IPS-18c (cell line): ENCODE results near the gene MCTP2.

Experiments used
- H3K4me3 ChIP-seq: 2 replicates; pipeline ENCODE4 v1.7.0; 2013; ENCODE audit warnings: low read depth, mild to moderate bottlenecking, low read length, moderate library complexity; ENCODE audit not compliant: insufficient read depth
- H3K9me3 ChIP-seq: one replicate; pipeline ENCODE4 v1.6.1; 2013; ENCODE audit warnings: mild to moderate bottlenecking, low read length, moderate library complexity; ENCODE audit not compliant: control insufficient read depth, insufficient read depth

The MCTP2 gene

DNA sequence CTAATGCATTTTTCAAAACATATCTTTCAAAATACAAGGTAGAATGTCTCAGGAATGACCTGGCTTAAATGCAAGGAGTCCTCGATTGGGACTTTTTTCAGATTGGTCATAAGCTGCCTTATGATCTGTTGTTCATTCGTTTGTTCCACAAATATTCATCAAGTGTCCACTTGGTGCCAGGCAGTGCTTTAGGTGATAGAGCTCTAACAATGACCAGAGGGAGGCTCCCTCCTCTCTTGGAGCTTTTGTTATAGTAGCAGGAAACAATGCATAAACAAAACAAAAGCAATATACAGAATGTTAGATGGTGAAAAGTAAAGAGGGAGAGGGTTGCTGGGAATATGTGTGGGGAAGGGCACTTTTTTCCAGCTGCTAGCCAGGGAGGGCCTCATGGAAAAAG is 156.1 kb downstream of the MCTP2 start:
- Histone ChIP-seq H3K4me3 (no peak overlapping the region), H3K9me3 (no peaks in the 10 kb centered on the region)

DNA sequence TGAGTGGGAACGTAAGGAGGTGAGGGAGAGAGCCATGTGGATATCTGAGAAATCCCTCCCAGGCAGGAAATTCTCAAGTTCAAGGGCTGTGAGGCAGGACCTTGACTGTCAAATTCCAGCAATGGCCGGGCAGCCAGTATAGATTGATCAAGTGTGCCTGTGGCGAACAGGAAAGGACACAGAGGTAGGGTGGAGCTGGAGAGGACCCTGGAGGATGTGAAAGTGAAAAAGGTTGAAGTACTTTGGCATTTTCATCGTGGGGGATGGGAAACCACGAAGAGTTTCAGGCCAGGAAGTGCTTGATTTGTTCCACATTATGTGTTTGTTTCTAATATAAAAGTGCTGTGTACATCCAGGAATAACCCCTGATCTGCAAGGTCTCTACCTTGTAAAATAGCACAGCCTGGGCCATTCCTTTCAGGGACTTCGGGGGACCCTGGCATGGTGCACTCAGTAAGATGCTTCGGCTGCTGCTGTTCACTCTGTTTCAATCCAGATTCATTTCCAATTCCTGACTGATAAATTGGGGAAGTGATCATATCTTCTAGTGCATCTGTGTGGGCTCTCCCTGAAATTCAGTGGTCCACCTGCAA is 156.6 kb downstream of the MCTP2 start:
- no peaks in the 10 kb centered on the region for H3K9me3 ChIP-seq

DNA sequence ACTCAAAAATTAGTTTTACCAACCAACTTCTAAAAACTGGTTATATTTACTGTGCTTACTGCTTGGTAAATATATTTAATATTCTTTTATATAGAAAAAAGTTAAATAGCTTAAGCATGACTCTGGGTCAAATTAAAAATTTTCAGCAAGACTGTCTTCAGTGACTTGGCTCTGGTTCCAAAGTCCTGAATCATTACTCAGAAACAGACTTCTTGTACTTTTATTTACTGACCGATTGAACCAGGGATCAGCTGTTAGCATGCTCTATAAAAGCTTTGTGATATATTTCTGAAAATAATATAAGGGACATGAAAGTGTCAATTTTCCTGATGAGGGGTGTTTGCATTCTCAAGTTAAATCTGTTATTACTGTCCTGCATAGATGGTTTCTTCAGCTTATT is 164.3 kb downstream of the MCTP2 start:
- no peak overlapping the region for H3K4me3 ChIP-seq
- H3K9me3 ChIP-seq = no peaks in the 10 kb centered on the region

More for the DNA sequence above, 156.6 kb downstream of the MCTP2 start:
- H3K4me3 ChIP-seq = no peak overlapping the region

DNA sequence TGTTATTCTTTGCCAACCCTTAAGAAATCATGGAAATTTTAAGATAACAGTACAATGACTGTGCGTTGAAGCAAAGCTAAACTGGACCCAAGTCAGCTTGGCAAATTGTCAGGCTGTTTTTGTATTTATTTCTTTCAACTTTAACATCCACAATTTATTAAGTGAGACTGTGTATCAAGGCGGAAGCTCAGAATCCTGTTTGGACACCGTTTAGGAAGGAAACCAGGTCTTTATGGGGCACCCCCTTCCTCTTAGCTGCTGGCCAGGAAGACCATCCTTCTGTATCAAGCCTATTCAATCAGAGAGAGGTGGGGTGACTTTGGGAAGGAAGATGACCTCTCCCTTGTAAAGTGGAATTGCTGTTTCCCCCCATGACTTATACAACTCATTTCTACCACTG is 166.0 kb downstream of the MCTP2 start:
- no peaks in the 10 kb centered on the region for H3K9me3 ChIP-seq
- H3K4me3 ChIP-seq = no peak overlapping the region

DNA sequence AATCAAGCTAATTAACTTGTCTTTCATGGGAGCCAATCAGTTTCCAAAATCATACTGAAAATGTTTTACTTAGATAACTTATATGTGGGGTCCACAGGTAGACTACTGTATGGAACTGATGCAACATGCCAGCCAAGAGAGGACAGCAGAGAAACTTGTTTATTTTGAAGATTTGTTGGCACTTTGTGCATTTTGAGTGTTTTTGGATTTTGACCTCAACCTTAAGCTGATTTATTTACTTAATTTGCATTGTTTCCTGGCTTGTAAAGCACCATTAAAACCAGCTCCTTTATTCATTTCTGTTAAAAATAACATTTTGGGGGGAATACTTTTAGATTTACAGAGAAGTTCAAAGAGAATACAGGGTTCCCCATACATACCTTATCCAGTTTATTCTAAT is 166.6 kb downstream of the MCTP2 start:
- Histone ChIP-seq H3K9me3 (no peaks in the 10 kb centered on the region), H3K4me3 (no peak overlapping the region)

DNA sequence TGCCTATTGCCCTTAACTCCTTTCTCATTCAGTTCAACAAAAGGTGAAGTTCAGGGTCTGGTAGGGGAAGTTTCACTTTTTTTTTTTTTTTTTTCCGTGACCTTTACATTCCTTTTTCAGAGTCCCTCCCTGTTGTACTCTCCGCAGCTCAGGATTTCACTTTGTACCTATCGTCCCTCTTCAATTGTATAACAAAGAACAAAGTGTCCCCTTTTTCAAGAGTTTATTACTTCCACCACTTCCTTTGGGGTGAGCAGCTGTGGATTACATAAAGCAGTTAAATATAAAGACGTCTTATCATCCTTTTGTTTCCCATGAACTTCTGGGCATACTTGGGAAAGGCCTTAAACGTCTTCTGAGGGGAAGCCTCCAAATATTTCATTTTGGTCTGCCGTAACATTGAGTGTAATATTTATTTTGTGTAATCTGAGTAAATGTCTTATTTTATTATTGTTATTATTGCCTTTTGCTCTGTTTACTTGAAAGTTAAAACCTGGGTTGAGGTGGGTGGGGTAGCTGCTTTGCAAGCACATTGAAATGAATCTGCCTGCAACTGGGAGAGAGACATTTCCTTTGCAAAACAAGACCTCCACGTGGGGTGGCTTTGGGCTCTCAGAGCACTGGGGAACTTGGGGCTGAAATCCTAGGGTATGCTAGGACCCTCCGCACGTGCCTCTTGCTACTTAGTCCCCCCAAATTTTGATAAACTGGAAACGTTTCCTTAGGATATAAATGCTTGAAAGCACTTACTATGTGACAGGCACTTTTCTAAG is 169.4 kb downstream of the MCTP2 start:
- no peak overlapping the region for H3K4me3 ChIP-seq
- H3K9me3 ChIP-seq = no peaks in the 10 kb centered on the region

DNA sequence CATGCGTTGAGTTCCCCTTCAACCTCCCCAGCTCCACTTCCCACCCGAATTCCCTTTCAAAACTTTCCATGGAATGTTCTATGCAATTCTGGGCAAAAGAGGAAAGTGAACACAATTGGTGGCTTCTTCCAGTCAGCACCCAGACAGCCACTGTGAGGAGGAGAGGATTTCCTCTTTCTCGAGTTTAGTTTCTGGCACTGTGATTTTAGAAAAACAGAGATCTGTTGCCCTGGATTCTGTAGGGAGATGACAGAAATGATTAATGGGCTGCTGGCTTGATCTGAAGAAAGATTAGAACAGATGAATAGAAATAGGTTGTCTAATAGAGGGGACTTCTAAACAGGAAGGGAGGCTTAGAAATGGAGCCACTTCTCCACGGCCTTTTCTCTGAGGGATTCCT is 172.0 kb downstream of the MCTP2 start:
- Histone ChIP-seq H3K4me3 (no peak overlapping the region), H3K9me3 (no peaks in the 10 kb centered on the region)

DNA sequence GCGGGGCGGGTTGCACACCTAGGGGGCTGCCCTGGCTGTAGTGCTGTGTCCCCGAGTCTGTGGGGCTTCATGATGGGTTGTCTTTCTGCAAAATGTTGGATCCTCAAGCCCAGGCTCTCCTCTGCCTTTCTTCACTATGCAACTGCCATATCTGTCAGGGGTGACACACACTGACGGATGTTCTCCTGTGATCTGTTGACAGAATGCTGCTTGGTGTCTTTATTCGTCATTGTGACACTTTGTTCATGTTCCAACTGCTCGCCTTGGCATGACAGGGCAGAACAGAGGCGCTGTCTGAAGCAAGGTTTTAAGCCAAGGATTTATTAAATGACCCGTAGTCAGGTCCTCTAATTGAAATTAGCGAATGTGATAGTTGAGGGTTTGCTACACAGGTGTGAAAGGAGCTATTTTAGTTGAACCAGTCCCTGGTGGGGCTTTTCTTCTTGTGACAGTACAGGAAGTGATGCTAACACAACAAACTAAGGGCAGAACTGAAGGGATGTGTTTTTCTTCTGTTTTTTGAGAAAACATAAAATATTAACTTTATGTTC is 173.4 kb downstream of the MCTP2 start:
- no peaks in the 10 kb centered on the region for H3K9me3 ChIP-seq
- H3K4me3 ChIP-seq = no peak overlapping the region

DNA sequence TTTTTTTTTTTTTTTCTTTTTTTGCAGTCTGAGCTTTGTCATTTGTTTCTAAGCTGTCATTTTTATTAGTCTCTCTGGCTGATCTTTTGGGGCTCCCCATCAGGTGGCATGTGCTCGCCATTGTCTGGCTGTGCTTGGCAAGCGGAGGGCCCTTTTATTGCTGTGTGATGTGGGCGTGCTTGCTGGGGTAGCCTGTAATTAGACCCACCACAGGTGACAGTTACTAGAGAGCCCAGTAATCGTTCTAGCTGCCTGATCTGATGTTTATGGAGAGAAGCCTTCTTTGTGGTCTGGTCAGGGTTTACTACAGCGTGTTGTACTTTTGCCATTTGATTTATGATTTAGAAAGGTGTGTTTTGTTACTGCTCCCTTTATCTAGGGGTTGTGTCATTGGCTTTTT is 179.9 kb downstream of the MCTP2 start:
- Histone ChIP-seq H3K9me3 (no peaks in the 10 kb centered on the region), H3K4me3 (no peak overlapping the region)

DNA sequence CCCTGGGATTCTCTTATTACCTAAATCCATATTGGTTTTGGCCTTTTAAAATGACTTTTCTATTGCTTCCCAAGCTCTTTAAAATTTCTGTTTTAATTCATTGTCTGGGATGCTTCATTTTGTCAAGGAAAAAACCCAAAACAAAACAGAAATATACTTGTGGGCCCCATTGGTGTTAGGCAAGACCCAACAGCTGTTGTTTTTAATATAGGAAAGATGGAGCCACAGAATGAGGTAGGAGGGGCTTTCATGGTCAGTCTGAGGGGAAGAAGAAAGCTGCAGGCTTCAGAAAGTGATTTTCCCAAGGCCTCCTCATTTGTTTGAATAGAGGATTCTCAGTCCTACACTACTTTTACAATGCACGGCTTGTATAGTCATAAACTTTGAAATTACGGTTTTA is 180.5 kb downstream of the MCTP2 start:
- Histone ChIP-seq H3K9me3 (no peaks in the 10 kb centered on the region), H3K4me3 (no peak overlapping the region)

DNA sequence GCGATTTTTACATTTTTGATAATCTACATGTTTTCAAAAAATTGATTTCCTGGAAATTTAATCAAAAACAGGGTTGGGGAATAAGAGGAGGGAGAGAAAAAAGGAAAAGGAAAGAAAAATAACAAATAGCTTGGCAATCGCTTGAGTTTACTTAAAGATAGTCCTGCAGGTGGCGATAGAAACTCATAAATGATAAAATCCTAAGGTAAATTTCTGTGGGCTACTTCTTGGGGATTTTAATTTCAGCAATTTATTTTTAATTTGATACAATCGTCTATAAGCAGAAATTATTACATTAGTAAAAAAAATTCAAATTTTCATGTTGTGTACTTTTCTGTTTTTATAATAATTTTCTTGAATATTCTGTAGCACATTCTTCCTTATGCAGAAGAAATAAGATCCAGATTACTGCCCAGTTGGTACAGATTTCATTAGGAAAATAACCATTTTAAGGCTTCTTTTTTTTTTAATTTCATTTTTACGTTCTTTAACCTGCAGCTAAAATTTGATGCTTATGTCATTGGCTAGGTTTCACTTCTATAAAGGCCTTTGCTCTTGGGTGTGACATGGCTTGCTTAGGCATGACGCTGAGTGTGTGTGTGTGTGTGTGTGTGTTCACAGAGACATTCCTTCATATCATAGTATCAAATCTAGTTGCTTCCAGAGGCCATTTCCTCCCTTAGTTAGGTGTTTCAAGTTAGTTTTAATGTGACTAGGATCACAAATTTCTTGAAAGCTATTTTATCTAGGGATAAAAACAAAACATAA is 181.8 kb downstream of the MCTP2 start:
- no peaks in the 10 kb centered on the region for H3K9me3 ChIP-seq
- H3K4me3 ChIP-seq = no peak overlapping the region

DNA sequence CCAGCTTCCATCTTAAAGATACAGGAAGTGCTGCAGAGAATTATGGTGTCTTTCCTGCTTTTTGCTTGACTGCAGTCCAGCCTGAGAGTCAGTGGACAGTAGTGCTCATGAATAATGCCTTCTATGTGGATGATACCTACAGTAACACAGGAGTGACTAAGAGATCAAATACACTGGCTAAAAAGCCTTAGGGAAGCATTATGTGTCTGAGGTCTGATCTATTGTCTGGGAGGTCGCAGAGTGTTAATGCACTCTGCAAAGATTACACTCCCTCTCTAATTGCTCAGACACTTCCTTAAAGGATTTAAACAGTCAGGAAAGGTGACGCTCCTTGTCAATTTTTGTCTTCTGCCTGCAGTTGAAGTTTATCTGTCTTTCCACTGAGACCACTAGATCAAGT is 183.6 kb downstream of the MCTP2 start:
- Histone ChIP-seq H3K9me3 (no peaks in the 10 kb centered on the region), H3K4me3 (no peak overlapping the region)

DNA sequence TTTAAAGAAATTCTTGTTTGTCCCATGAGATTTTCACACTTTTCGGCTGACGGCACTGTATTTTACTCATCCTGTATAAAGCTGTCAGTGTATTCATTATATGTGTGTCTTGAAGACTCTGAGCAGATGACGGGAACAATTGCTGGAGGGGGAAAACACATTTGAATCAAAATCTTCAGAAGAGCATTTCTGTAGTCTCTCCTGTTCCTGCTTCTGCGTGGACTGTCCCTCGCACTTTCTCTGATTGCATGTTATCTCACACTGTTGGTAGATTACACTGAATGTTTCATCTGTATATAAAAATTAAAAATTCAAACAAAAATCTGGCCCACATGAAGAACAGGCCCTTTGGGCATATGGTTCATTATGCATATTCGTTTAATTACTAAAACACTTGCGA is 184.9 kb downstream of the MCTP2 start:
- no peaks in the 10 kb centered on the region for H3K9me3 ChIP-seq
- no peak overlapping the region for H3K4me3 ChIP-seq

DNA sequence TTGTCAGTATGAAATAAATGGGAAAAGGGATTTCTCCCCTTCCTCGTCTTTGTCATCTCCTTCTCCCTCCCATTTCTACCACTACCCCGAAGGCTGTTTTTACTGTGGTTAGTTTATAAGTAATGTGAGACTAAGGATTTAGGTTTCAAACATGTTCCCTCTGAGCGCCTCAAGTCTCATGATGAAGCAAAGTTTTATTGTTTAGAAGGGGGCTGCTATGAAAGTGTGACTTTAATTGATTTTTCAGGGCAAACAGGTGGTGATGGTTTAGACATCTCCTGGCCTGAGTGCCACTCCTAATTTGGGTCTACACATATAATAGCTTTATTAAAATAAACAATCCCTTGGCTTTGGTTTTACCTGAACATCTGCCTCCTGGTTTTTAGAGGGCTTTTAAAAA is 185.5 kb downstream of the MCTP2 start:
- H3K4me3 ChIP-seq = no peak overlapping the region
- no peaks in the 10 kb centered on the region for H3K9me3 ChIP-seq

DNA sequence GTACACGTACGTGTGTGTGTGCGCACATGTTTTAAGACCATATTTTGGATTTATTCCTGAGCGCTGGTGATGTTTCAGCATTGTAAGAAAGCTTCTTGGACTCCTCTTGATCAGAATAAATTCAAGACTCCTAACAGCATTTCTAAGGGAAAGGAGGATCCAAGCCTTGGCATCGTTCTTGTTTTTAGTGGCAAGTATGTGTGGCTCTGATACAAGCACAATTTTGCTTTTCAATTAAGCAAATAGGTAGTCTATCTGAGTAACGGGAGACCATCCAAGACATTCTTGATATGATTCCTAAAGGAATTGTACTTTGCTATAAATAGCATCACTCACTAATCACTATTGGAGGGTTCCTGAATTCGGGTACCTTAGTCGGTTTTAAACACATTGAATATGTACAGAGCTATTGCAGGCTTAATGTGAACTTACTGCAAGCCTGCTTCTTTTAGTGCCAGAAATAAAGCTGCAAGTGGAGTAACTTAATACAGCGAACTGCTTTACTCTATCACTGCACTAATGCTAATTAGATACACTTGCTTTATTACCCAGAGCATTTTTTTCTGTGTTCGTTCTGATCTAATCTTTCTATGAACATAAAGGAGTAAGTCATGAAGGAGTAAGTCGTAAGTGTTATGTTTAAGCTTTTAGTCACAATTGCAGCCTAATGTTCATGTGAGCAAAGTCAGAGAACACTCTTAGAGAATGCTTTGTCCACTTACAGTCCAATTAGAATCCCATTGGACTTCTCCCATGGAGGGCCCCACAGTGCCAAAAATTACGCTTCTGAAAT is 186.3 kb downstream of the MCTP2 start:
- H3K4me3 ChIP-seq = no peak overlapping the region
- no peaks in the 10 kb centered on the region for H3K9me3 ChIP-seq

DNA sequence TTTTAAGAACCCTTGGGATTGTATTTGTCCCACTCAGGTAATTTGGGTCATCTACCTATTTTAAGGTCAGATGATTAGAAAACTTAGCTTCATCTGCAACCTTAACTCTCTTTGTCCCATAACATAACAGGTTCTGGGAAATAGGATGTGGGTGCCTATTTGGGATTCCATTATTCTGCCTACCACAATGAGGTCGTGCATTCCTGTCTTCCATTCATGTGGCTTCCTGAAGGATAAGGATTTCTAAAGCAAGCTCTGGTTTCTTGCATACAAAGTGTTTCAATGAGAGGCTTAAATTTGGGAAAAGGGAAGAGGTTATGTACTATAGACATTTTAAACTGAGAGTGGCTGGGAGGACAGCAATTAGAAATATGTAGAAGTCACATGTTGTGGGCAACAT is 190.3 kb downstream of the MCTP2 start:
- Histone ChIP-seq H3K9me3 (no peaks in the 10 kb centered on the region), H3K4me3 (no peak overlapping the region)

DNA sequence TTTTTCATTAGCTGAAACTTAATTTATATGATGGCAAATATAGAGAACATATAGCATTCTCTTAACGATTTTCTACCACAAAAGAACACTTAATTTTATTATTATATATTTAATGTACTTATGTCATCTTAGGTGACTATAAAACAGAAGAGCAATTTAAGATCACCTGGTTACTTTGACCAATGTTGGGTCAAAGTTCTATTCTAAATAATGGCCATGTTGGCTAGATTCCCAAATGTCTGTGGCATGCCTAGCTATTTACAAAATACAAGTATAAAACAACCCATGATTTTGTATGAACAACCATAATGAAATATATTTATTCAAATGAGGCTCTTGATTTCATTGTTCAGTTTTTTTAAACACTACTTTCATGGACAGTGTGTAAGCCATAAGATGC is 200.9 kb downstream of the MCTP2 start:
- no peak overlapping the region for H3K4me3 ChIP-seq

More for the DNA sequence above, 200.9 kb downstream of the MCTP2 start:
- H3K9me3 ChIP-seq = no peaks in the 10 kb centered on the region
